GM03348 (cell line): Measurements from ENCODE around the gene CYB561D1.

Experiments
- DNase-seq: peaks from one replicate; pipeline ENCODE4 v3.0.0; 2012; ENCODE audit warnings: low spot score

CYB561D1 gene

GRCh38 chr1:109501644-109502363 lies 7.9 kb downstream of the CYB561D1 start:
- no peak for DNase-seq

- DNase-seq, result no peak
Measured at GRCh38 chr1:109502364-109502851, 8.5 kb downstream of the CYB561D1 start.

- DNase-seq, result no peak
Measured at GRCh38 chr1:109503935-109504334, 10.0 kb downstream of the CYB561D1 start.

GRCh38 chr1:109504974-109505373 lies 11.1 kb downstream of the CYB561D1 start:
- no peak for DNase-seq

- DNase-seq, result no peak
Measured at GRCh38 chr1:109508001-109508872, 14.3 kb downstream of the CYB561D1 start.

- DNase-seq, result no peak
Measured at GRCh38 chr1:109508873-109509175, 14.9 kb downstream of the CYB561D1 start.

- DNase-seq, result peak; percentile 95
Measured at GRCh38 chr1:109509176-109510134, 15.6 kb downstream of the CYB561D1 start, which contains the start of gene AMIGO1. AMIGO1 (minus strand) TSS chr1:109509727; CDS start chr1:109508912, 815 bp downstream.

- DNase-seq, result no peak
Measured at GRCh38 chr1:109513110-109513710, 19.3 kb downstream of the CYB561D1 start.

- no peak for DNase-seq
Measured at GRCh38 chr1:109514846-109515245, 21.0 kb downstream of the CYB561D1 start.

- no peak for DNase-seq
Measured at GRCh38 chr1:109516872-109517271, 23.0 kb downstream of the CYB561D1 start.

GRCh38 chr1:109517337-109517736 lies 23.4 kb downstream of the CYB561D1 start:
- no peak for DNase-seq

- peak; percentile 52 for DNase-seq
Measured at GRCh38 chr1:109521002-109521951, 27.4 kb downstream of the CYB561D1 start.

GRCh38 chr1:109522026-109522425 lies 28.1 kb downstream of the CYB561D1 start:
- DNase-seq, result no peak

GRCh38 chr1:109523706-109524105 lies 29.8 kb downstream of the CYB561D1 start:
- no peak for DNase-seq

- DNase-seq, result no peak
Measured at GRCh38 chr1:109527098-109527811, 33.4 kb downstream of the CYB561D1 start.

GRCh38 chr1:109527846-109528695 lies 34.2 kb downstream of the CYB561D1 start:
- DNase-seq, result no peak

- DNase-seq, result no peak
Measured at GRCh38 chr1:109528712-109529111, 34.8 kb downstream of the CYB561D1 start.

GRCh38 chr1:109529881-109530456 lies 36.1 kb downstream of the CYB561D1 start:
- no peak for DNase-seq
